Stimulated activated CD4-positive, alpha-beta T cell treated with anti-CD3 and anti-CD28 coated beads, Interleukin-1b, Interleukin-23, amount 100 ng/mL, for 4 hours (primary cell): ENCODE results near the gene ATOSB.
"Not testable (repeated sequence)": the region's sequence is repeated elsewhere in the genome, so short reads cannot be mapped to it uniquely, and the experiment has no call there.

Source experiments
- DNase-seq, 2 donors: peaks; one replicate each; pipeline ENCODE4 v3.0.0-alpha.2; 2020; ENCODE audit warnings: low read depth in 2 of 2

Gene ATOSB, protein sequence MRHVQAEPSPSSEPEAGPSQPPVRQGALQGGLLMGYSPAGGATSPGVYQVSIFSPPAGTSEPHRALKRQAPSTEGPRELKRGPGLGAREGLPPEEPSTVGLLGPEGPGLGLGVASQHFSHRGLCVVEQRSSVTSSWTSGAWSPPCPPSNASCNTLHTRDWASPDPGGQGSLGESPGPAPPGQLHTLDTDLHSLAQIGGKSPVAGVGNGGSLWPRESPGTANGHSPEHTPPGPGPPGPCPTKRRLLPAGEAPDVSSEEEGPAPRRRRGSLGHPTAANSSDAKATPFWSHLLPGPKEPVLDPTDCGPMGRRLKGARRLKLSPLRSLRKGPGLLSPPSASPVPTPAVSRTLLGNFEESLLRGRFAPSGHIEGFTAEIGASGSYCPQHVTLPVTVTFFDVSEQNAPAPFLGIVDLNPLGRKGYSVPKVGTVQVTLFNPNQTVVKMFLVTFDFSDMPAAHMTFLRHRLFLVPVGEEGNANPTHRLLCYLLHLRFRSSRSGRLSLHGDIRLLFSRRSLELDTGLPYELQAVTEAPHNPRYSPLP

DNA sequence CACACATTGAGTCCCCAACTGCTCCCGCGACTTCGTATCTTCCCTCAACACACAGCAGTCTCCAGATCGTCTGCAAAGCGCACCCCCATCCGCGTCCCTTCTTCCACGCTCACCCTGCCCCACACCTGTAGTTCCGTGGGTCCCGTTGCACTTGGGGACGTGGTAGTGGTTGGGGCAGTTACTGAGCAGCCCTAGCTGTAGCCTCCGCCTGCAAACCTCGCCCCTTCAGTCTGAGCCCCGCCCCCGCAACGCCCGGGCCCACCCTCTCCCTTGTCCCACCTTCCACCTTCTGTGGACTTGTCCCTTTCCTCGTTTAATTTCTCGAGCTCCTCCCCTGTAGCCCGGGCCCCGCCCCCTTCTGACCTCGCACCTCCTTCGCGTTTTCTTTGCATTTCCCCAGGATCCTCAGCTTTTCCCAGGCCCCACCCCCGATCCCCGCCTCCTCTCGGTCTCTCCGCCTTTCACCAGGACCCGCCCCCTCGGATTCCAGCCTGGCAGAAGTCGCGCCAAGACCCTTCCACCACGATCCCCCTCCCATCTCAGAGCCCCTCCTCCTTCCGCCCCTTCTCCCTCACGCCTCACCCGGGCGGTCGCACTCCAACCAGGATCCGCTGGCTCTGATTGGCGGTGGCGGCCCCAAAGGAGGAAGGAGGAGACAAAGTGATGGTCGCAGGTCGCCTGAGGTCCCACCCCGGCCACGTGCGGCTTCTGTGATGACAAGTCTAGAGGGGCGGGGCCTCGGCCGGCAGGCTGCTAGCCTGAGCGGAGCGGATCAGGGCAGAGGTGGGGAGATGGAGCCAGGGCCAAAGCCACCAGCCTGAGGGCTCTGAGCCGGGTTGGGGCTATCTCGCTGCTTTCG is at the start of gene ATOSB:
ATOSB (minus strand) TSS at position 183 of the 859 bp plus-strand sequence. CDS start 7,588 bp downstream, outside the sequence.
- DNase-seq: peak; percentile 74 to 88

DNA sequence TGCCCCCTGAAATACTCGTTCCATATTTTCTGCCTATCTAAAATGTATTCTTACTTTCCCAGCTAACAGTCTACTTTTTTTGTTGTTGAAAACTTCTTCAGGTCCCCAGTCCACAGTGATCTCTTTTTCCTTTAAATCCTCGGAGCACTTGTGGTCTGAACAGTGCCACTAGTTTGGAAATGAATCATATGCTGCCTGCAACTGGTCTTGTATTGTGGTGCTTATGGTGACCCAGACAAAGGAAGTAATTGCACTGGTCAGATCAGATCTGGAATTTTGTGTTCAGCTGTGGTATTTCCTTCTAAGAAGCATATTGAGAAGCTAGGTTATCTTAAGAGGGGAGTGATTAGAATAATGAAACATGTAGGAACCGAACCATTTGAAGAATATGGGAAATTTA is 49.0 kb upstream of the ATOSB start:
- no peak for DNase-seq

DNA sequence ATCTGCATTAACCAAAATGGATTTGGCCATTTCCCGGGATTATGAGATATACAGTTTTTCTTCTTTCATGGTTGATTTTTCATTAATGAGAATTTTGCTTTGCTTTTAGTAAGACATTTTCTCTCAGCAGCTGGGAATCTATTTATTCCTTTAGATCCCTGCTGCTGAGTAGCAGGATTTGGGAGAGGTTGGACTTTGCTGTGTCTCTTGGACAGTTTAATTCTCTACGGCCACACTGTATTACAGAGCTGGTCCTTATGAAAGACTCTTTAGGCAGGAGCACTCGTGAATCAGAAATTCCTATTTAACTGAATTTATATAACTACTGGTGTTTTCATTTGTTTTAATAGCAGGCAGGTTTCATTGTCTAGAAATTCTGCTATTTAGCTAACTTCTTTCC is 47.8 kb upstream of the ATOSB start:
- no peak for DNase-seq

DNA sequence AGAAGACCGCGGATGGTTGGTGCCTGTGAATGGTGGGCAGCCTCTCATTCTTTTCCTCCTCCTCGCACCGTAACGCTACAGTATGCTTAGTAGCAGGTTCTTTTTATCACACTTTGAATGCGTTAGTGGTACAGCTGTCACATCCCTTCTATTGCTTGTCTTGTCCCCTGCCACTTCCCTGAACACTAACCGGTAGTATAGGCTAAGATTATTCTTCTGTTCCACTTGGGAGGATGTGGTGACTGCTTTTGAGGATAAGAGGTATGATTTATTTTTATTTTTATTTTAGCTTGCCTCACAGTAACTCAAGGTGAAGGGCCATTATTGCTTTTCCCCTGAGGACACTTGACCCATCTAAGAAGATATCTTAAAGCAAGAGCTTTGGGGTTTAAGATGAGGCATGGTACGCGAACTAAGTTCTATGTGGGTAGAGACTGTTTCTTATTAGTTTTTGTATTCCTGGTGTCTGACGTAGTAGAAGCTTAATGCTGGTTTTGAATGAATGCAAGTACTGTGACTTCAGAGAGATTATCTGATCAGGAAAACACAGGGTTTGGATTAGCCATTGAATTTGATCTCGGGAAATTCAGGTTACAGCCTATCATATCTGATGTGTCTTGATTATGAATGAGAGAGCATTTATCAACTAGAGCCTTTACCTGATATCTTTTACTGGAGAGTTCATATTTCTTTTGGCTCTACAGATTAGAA is 47.1 kb upstream of the ATOSB start:
- no peak for DNase-seq

DNA sequence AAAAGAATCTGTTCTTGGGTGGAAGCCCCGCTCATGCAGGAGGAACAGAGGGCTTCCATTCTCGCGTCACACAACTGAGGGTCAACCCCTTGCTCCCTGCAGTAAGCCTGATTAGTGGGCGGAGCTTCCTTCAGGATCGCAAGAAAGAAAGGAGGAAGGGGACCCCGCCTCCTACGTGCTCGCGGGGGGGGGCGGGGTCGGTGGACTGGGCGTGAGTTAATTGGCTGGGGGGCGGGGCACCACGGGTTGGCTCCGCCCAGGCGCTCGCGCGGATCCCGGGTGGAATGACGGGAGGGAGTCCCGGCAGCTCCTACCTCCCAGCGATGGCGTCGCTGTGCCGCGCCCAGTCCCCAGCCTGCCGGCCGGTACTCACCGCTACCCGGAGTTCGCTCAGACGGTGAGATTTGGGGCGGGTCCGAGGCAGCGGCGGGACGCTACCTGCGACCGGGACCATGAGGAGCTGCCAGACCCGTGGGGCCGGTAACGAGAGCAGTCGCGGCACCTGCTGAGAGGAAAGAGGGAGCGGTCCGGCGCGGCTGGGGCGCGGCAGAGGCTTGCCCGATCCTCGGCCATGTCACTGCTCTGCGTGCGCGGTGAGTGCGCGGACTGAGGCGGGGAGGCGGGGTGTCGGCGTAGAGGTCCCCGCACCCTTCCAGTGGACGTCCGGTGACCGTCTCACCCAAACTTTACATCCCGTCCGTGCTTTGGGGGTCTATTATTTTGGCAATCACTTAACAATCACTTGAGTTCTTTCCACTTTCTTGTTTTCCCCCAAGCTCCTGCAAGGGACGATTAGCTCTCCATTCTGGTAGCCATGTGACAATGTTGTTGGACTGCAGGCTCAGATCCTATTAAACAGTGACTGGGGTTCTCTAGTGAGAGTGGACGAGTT is 46.3 kb upstream of the ATOSB start, which contains the start of gene UNC13B:
UNC13B (plus strand) TSS at position 297 of the 892 bp plus-strand sequence; CDS start at position 572, 275 bp downstream.
- DNase-seq: peak; percentile 66 to 81

DNA sequence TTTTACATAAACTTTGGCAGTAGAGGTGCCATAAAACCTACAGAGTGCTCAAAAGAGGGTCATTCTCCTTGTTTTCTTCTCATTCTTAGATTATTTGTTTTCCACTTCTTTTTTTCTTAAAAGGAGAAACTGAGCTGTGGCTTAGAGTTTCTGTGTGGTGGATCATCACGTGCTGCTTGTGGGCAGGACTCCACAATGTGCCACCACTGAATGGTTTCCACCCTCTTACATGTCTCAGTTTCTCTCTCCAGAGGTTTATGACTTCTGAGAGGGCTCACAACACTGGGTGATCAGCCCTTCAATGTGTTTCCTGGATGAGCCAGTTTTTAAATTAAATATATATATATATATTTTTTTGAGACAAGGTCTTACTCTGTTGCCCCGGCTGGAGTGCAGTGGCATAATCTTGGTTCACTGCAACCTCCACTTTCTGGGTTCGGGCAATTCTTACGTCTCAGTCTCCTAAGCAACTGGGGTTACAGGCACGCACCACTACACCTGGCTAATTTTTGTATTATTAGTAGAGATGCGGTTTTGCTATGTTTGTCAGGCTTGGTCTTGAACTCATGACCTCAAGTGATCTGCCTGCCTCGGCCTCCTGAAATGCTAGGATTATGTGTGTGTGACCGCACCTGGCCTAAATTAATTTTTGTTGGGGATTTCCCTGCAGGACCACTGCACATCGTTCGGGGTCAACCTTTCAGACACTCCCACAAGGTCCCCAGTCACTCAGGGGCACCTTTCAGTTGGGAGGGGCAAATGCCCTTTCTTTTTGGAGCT is 43.0 kb upstream of the ATOSB start:
- DNase-seq: no peak

DNA sequence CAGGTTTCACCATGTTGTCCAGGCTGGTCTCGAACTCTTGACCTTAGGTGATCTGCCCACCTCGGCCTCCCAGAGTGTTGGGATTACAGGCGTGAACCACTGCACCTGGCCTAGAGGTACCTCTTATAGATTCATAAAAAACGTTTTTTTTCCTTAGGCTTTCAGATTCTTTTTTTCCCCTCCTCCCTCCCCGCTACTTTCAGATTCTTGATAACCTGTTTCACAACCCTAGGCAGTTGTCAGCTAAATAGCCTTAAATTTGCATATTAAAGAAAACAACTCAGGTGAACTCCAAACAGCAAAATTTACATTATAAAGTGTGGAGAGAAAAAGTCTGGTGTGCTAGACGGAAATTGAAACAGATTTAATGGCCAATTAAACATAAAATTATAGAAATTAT is 42.2 kb upstream of the ATOSB start:
- not testable (repeated sequence) for DNase-seq

DNA sequence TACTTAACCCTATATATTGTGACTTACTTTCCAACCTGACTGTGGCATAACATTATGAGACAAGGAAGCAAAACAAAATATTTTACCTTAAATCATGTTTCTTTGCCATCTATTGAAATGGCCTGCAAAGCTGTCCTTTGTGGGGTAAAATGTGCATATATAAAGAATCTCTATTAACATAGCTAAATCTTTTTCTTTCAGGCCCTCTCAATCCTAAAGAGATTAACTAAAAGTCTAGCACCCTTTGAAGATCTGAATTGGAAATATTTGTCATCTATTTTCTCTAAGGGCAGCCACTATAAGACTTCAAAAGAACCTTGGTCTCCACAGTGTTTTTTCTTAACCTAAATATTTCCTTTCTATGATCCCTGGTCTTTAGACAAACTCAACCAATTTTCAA is 41.1 kb upstream of the ATOSB start:
- no peak for DNase-seq

DNA sequence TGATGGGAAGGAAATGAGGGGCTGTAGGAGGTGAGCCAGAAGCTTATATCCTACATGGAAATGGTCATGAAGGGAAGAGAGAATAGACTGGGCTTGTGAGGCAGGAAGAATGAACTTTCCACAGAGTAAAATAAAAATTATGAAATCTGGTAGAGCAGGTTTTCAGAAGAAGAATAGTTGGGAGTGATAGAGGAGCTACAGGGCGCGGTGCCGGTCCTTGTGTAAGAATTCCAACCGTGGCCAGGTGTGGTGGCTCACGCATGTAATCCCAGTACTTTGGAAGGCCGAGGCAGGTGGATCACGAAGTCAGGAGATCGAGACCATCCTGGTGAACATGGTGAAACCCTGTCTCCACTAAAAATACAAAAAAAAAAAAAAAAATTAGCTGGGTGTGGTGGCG is 37.3 kb upstream of the ATOSB start:
- DNase-seq: no peak

DNA sequence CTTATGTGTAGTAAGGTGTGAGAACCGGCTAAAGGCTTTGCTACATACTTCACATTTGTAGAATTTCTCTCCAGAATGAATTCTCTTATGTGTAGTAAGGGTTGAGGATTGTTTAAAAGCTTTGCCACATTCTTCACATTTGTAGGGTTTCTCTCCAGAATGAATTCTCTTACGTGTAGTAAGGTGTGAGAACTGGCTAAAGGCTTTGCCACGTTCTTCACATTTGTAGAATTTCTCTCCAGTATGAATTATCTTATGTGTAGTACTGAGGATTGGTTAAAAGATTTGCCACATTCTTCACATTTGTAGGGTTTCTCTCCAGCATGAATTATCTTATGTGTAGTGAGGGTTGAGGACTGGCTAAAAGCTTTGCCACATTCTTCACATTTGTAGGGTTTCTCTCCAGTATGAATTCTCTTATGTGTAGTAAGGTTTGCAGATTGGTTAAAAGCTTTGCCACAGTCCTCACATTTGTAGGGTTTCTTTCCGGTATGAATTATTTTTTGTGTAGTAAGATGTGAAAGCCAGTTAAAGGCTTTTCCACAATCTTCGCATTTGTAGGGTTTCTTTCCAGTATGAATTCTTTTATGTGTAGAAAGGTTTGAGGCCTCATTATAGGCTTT is 32.4 kb upstream of the ATOSB start:
- DNase-seq: not testable (repeated sequence)

DNA sequence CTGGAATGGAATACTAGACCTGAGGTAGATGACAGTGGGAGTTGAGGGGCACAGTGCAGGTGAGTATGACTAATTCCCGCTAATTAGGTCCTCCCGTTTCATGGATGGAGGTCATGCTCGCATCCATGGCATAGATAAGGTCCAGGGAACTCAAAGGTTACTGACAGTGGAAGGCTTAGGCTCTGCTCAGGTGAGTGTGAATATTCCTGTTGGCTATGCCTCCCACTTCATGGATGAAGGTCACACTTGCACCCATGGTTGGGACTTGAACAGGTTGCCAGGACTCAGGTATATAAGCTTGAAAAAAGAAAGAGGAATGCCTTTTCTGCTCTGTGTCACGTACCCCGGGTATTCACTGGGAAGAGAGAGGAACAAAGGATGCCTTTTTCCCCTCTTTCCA is 26.4 kb upstream of the ATOSB start:
- DNase-seq: no peak

DNA sequence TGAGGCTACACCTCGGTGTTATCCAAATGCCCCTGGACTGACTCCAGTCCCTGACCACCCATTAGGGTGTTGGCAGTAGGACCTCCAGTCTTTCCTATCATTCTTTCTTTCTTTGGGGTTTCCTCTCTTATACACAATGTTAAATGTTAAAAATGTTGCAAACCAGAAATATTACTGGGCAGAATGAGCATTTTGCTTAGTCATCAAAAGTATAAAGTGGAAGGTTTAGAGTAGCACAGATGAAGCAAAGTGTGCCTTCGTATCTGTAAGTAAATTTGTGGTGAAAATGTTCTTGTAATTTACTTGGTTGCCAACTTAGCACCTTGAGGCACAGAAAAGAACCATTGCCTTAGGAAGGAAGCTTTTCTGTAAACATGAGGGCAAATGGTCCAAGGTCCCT is 24.4 kb upstream of the ATOSB start:
- DNase-seq: no peak

DNA sequence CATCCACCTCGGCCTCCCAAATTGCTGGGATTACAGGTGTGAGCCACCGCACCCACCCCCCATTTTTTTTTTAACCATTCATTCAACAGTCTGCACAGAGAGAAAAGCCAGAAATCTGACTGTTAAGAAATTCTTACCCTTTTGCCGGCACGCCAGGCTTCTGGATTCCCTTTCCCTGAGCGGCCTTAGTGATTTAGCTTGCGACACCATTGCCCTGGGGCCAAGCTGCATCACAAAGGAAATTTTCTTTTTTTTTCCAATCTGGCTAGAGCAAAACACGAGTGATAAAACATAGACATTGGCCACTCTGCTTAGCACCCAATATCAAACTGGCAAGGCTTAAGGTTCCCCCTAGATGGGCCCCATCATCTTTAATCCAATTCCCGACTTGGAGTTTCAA is 21.2 kb upstream of the ATOSB start:
- DNase-seq: no peak

DNA sequence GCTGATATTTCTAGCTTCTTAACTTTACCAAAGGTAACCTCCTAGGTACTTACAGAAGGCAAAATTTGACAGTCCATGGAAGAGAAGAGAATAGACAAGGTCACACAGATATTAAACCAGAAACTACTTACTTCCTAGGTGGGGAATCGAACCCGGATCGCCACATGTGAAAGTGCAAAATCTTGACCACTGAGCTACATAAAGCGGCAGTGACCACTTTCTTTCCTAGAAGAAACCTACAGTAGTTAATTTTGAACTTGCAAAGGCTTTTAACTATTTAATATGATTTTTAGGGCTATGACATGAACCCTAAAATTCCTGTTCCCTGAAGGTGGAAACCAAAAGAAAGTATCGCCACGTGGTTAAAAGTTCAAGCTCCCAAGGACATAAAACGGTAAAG is 20.3 kb upstream of the ATOSB start:
- DNase-seq: no peak

DNA sequence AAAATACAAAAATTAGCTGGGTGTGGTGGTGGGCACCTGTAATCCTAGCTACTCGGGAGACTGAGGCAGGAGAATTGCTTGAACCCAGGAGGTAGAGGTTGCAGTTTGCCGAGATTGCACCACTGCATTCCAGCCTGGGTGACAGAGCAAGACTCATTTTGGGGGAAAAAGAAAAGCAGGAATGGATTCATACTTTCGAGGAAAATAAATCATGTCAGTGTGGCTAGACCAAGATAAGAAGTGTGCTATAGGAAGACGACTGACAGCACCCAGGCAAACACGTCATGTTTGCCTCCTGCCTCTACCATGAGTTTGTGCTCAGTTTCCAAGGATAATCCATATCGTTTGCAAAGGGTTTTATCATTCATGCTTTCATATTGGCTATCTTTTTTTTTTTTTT is 19.3 kb upstream of the ATOSB start:
- no peak for DNase-seq

DNA sequence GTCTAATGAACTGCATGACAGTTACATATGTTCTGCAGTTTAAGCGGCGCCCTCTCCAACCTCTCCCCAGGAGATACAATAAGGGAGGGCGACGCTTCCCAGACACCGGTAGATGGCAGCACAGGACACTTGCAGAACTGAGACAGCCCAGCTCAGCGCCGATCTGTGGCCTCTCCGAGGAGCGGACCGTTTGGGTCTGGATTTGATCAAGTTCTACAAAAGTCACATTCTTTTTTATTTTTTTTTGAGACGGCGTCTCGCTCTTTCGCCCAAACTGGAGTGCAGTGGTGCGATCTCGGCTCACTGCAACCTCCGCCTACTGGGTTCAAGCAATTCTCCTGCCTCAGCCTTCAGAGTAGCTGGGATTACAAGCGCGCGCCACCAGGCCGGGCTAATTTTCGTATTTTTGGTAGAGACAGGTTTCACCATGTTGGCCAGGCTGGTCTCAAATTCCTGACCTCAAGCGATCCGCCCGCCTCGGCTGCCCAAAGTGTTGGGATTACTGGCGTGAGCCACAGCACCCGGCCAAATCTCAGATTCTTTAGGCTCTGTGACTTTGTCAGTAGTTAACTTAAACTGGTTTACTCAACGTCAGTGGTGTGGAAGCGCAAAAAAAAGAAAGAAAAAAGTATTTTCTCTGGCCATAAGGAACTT is 1.4 kb upstream of the ATOSB start:
- peak; percentile 66 to 88 for DNase-seq

DNA sequence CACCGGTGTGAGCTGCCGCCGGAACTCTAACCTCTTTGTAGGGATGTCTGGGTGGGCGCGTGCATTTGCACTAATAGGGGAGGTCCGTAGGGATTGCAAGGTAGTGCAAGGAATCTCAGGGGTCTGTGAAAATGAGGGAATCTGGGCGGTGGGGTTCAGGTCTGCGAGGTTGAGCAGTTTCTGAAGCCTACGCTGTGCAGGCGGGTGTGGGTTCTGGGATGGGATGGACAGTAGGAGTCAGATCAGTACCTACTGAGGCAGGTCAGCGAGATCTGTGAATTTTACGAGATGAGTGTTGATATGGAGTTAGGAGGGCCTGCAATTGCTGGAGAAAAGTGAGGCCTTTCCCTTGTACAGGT is 856 bp upstream of the ATOSB start:
- DNase-seq: no peak

DNA sequence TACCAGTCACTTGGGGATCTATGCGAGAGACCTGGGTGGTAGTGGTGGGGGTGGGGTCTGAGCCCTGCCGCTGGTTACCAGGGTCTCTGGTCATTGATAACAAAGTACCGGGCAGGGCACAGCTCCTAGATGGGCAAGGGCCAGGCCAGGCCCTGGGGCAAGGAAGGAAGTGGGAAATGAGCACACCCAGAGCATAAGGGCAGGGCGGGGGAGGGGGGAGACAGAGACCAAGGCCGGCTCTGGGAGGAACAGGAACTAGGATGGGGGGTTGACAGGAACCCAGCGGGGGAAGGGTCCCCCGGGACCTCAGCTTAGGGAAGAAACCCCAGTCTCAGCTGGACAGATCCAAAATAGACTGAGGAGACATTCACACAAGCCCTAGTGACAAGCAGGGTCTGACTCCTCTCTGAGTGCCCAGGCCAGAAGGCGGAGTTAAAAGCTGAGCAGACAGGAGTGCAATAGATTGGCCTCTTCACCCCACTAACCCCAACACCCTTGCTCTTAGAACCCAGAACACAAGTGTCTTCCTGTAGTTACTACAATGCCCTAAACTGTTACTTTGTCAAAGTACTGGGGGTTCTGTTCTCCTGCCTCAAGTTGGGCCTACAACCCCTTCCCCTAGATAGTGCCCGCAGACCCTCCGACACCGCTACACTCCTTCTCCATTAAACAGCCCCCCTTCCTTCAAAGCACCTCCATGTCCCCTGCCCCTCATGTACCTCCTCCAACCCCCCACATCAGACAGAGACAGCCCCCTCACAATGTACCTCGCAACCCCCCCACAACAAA is 628 bp downstream of the ATOSB start:
- no peak for DNase-seq
